Measurements from ENCODE around the gene SLCO1A2. TPM values are rescaled to one million over a fixed set of nuclear protein-coding genes. Genes with fewer than 3 reads are reported as not detected.

Gene SLCO1A2
- total RNA-seq, 2 donors from 2014 or later: not detected

DNA sequence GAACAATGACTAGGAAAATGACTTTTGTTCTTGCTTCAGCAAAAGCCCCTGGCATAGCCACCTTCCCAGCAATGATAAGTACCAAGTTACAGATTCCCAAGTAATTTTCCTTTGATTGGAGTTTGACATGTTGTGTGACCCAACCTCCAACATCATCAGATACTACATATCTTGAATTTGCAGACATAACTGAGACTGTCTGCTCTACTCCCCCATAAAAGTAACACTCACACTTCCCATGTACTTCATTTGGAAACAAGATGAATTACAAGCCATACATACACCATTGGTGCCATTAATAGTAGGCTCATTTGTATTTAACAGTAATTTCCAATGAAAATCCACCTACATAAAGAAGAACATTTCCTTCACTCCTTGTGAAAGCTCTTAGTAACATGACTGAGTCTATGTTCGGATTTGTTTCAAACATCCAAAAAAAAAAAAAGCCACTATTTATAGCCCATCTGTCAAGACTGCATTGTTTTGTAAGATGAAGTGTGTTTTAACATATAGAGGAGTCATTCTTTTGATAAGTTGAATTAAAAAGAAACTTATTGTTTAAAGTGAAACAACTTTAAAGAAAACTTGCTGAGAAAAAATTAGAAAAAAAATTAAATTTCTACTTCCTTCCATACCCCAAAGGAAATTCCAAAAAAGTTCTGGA is 12.0 kb upstream of the SLCO1A2 start:
- no peaks in the 10 kb centered on the region for H3K36me3 Mint-ChIP-seq
- ATAC-seq (no peak), DNase-seq (ENCODE audit: low spot score) (no peak)
- no peak overlapping the region for H3K4me3 Mint-ChIP-seq
- peaks cover 4 to 18% of the 10 kb centered on the region in 2 donors for H3K27me3 Mint-ChIP-seq
- H3K4me1 Mint-ChIP-seq (ENCODE audit: low read depth in 2 of 2): no peaks in the 10 kb centered on the region
- no peak overlapping the region for H3K27ac Mint-ChIP-seq
- H3K9me3 Mint-ChIP-seq: peaks cover 2% of the 10 kb centered on the region

DNA sequence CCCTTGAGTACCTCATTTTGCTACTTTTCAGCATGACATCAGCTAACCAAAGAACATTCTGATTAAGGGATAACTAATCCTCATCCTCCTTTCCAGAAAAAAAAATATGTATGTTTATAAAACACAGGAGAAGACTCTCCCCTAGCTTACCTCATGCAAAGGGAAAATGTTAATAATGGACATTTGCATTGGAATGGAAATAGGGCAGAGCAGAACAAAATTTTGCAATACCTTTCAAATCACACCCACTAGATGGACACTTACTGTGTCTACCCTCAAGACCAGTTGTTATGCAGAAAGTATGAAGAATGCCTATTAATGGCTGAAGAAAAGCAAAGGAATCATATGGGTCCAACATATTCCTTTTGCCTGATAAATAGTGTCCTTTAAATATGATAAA is 8.9 kb upstream of the SLCO1A2 start:
- Mint-ChIP-seq H3K4me1 (ENCODE audit: low read depth in 2 of 2) (no peaks in the 10 kb centered on the region), H3K4me3 (no peak overlapping the region), H3K9me3 (peaks cover 2% of the 10 kb centered on the region), H3K27me3 (peaks cover 4 to 11% of the 10 kb centered on the region in 2 donors), H3K27ac (no peak overlapping the region), H3K36me3 (no peaks in the 10 kb centered on the region)
- no peak for ATAC-seq
- DNase-seq (ENCODE audit: low spot score): no peak

DNA sequence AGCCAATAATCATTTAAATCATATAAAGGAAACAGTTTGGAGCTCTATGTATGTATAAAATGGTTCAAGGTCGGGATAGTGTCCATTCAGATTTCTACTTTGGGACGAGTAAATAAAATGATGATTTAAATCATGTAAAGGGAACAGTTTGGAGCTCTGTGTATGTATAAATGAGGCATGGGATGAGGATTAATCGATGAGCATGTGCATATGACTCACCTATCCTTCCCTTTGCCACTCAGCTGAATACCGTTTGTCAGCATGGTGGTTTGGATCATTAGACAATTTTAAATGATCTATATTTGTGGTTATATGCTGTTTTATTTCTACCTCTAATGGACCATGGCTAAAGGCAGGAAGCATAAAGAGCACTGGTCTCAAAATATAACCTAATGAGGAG is 7.1 kb upstream of the SLCO1A2 start:
- no peak for DNase-seq (ENCODE audit: low spot score)
- H3K4me1 Mint-ChIP-seq (ENCODE audit: low read depth in 2 of 2): no peaks in the 10 kb centered on the region
- peaks cover 2% of the 10 kb centered on the region for H3K9me3 Mint-ChIP-seq
- H3K27me3 Mint-ChIP-seq: peaks cover 5 to 6% of the 10 kb centered on the region in 2 donors
- no peak for ATAC-seq
- H3K27ac Mint-ChIP-seq: no peak overlapping the region
- no peak overlapping the region for H3K4me3 Mint-ChIP-seq
- H3K36me3 Mint-ChIP-seq: no peaks in the 10 kb centered on the region

DNA sequence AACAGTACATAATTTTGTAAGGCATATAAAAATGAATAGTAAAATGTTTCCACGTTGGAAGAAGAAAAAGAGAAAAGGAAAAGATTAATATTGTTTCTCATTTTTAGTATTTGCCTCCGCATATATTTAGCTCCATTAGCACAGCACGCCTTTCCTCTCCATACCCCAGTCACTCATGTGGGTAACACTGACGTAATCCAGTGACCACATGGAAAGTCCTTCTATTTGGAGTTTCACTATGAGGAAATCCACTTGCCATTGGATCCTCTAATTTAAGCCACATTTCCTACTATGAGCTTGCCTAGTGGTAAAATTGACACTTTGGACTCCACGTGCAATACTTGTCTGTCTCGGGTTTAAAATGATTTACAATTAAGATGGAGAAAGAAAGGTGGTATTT is 5.7 kb upstream of the SLCO1A2 start:
- H3K36me3 Mint-ChIP-seq: no peaks in the 10 kb centered on the region
- no peaks in the 10 kb centered on the region for H3K4me1 Mint-ChIP-seq (ENCODE audit: low read depth in 2 of 2)
- no peak overlapping the region for H3K4me3 Mint-ChIP-seq
- peaks cover 3 to 5% of the 10 kb centered on the region in 2 donors for H3K27me3 Mint-ChIP-seq
- H3K27ac Mint-ChIP-seq: no peak overlapping the region
- ATAC-seq (peak in 1 of 2 donors; percentile 52), DNase-seq (ENCODE audit: low spot score) (no peak)
- no peaks in the 10 kb centered on the region for H3K9me3 Mint-ChIP-seq

DNA sequence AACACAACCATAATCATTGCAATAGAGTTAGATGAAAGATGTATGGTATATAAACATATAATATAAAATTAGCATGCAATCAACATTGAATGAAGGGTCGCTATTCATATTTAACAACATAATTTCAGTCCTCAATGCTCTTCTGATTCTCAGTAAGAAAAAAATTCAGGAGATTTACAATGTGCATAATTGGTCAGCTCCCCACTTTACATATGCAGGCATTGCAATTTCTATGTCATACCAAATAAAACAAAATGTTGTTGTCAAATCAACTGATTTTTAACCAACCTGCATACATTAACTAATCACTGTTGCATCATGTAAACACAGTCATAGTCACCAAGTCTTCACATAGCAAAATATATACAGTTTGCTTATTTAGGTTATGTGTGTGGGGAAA is 5.2 kb upstream of the SLCO1A2 start:
- H3K9me3 Mint-ChIP-seq: no peaks in the 10 kb centered on the region
- no peak overlapping the region for H3K4me3 Mint-ChIP-seq
- no peak overlapping the region for H3K27ac Mint-ChIP-seq
- no peaks in the 10 kb centered on the region for H3K4me1 Mint-ChIP-seq (ENCODE audit: low read depth in 2 of 2)
- no peaks in the 10 kb centered on the region for H3K36me3 Mint-ChIP-seq
- peaks cover 3 to 5% of the 10 kb centered on the region in 2 donors for H3K27me3 Mint-ChIP-seq
- ATAC-seq (no peak), DNase-seq (ENCODE audit: low spot score) (no peak)

DNA sequence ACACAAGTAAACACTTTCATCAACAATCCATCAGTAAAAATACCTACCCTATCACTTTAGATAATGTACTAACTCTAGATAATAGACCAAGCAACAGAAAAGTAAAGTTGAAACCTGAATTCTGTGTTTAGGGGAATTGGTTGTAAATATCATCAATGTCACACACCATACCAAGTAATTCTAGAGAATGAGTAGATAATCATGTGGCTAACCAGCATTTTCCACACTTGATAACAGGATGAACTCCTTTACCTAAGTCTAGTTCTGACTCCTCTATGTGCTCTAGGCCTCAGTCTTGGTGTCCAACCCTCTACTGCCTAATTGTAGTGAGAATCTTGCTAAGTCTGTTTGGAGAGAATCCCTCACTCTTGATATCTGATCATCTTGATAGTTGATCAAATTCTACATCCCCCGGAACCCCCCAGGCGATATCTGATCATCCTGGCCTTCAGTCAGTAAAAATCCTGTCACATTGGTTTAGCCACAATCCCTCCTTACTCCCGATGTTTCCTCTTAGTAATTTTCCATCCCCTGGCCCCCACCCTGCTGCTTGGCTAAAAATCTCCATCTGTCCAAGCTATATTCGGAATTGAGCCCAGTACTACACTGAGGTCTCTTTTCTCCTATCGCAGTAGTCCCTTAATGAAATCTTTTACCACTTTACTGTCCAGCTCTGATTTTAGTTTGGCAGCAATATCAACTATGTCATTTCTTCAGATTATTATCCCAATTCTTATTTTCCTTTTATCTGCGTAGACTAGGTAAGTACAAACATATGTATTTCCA is 3.4 kb upstream of the SLCO1A2 start:
- no peak for DNase-seq (ENCODE audit: low spot score)
- Mint-ChIP-seq H3K27me3 (peaks cover 3 to 5% of the 10 kb centered on the region in 2 donors), H3K36me3 (no peaks in the 10 kb centered on the region), H3K9me3 (no peaks in the 10 kb centered on the region), H3K4me1 (ENCODE audit: low read depth in 2 of 2) (no peaks in the 10 kb centered on the region), H3K4me3 (no peak overlapping the region), H3K27ac (no peak overlapping the region)
- no peak for ATAC-seq

DNA sequence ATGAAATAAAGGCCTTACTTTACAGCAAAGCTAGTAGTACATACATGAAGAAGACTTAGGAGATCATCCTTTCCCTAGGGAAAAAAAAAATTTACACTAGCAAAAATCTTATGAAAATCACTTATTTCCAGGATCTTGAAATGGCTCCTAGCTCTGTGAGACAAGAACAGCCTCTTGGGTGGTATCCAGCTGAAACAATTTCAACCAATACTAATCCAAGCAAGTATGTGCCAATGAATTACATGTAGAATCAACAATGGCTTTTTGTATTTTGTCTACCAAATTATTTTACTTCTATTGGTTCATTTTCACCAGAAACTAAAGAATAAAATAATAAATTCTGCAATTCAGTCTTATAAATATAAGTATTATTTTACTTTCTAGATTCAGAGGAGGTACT is 2.7 kb upstream of the SLCO1A2 start:
- DNase-seq (ENCODE audit: low spot score) (no peak), ATAC-seq (no peak)
- Mint-ChIP-seq H3K4me1 (ENCODE audit: low read depth in 2 of 2) (no peaks in the 10 kb centered on the region), H3K9me3 (no peaks in the 10 kb centered on the region), H3K27me3 (peaks cover 3 to 5% of the 10 kb centered on the region in 2 donors), H3K36me3 (no peaks in the 10 kb centered on the region), H3K4me3 (no peak overlapping the region), H3K27ac (no peak overlapping the region)

DNA sequence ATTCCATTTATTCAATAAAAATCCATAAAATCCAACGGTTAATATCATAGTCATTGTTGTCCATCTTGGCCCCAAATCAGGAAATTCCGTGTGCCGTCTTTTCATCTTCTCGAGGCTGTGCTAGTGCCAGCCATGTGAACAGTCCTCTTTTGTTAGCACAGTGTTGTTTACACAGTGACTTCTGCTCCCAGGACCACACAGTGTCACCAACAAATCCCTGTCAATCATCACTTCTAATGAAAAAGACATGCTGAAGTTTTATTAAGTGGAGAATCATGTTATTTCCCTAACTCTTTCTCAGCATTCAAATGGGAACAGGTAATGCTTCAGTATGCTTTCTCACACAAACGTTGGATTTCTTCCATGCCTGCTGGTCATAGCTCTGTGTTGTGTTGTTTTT is 1.9 kb upstream of the SLCO1A2 start:
- Mint-ChIP-seq H3K4me1 (ENCODE audit: low read depth in 2 of 2) (no peaks in the 10 kb centered on the region), H3K36me3 (no peaks in the 10 kb centered on the region), H3K27me3 (peaks cover 3 to 5% of the 10 kb centered on the region in 2 donors), H3K27ac (no peak overlapping the region), H3K4me3 (no peak overlapping the region), H3K9me3 (no peaks in the 10 kb centered on the region)
- DNase-seq (ENCODE audit: low spot score) (no peak), ATAC-seq (no peak)

DNA sequence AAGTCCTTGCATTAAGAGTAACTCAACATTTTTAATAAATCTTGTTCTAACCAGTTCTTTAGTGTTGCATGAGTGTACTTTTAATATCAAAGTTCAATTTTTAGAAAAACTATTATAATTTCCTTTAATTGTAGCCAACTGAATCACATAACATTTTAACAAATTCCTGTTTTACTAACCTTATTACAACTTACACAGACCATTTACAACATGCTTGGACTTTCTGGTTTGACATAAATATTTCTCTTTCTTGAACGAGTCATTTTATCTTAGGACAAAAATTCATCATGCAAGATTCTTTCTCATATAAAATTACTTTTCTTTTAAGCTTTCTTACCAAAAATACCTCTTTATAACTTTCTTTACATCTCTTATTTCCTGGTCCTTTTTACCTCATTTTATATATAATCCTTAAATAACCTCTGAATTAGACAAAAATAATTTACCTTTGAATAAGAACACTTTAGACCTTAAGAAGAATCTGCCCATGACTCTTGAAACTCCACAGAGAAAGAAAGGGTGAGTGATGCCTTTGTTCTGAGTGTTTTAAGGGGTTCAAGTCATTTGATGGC is 3.9 kb downstream of the SLCO1A2 start:
- H3K4me3 Mint-ChIP-seq: no peak overlapping the region
- DNase-seq (ENCODE audit: low spot score): no peak
- no peak for ATAC-seq
- H3K27me3 Mint-ChIP-seq: no peaks in the 10 kb centered on the region
- H3K36me3 Mint-ChIP-seq: no peaks in the 10 kb centered on the region
- no peak overlapping the region for H3K27ac Mint-ChIP-seq
- H3K4me1 Mint-ChIP-seq (ENCODE audit: low read depth in 2 of 2): no peaks in the 10 kb centered on the region
- peaks cover 18% of the 10 kb centered on the region for H3K9me3 Mint-ChIP-seq

DNA sequence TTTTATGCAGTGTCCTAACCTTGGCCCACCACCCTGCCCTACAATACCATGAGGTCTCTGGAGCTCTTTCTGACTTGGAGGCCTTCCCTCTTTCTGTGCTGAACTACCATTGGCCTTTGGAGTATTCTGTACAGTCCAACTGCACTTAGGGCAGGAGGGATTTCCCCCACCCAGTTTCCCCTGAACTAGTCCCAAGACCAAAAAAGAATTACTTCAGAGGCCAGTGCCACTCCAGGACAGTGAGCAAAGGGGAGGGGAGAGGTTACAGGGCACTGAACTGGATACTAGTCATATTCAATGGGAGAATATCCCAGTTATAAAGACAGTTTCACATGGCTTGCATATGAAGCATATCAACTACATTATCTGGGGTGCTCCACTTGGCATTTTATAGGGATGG is 6.1 kb downstream of the SLCO1A2 start:
- ATAC-seq (no peak), DNase-seq (ENCODE audit: low spot score) (no peak)
- Mint-ChIP-seq H3K36me3 (no peaks in the 10 kb centered on the region), H3K9me3 (peaks cover 18% of the 10 kb centered on the region), H3K27ac (no peak overlapping the region), H3K4me3 (no peak overlapping the region), H3K4me1 (ENCODE audit: low read depth in 2 of 2) (no peaks in the 10 kb centered on the region), H3K27me3 (no peaks in the 10 kb centered on the region)

DNA sequence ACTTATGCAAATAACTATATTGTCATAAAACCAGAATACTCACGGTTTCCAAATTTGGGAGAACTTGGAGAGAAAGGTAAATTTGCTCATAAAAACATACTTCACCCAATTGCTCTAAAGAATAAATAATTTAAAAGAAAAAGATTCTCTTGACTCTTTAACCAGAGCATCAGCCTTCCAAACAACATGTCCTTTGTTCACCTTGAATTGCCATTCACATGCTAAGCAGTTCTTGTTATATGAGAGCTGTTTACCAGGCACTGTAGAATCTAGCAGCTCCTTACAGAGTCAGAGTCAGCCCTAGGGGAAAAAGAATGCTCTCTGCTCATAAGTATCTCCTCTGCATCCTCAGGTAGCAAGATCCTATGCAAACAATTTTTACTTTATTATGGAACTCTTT is 10.2 kb downstream of the SLCO1A2 start:
- no peak for ATAC-seq
- H3K36me3 Mint-ChIP-seq: no peaks in the 10 kb centered on the region
- no peaks in the 10 kb centered on the region for H3K4me1 Mint-ChIP-seq (ENCODE audit: low read depth in 2 of 2)
- H3K27me3 Mint-ChIP-seq: no peaks in the 10 kb centered on the region
- no peak overlapping the region for H3K4me3 Mint-ChIP-seq
- H3K9me3 Mint-ChIP-seq: peaks cover 13% of the 10 kb centered on the region
- DNase-seq (ENCODE audit: low spot score): no peak
- H3K27ac Mint-ChIP-seq: no peak overlapping the region

DNA sequence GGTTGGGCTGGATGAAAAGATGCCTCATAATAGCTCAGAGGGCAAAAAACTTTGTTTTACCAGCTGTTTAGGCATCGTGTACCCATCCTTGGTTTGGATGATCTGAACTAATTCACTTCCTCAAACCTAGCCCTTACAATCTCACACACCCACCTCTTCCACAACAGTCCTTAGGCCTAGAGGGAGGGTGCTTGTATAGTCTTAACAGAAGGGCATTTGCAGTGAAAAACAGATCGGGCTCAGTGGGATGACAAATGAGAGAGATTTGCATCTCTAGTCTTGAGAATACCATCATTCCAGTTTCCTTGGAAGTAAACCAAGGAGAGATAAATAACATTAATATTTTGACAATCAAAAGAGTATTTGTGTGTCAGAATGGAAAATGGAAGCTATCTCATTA is 11.0 kb downstream of the SLCO1A2 start:
- no peaks in the 10 kb centered on the region for H3K36me3 Mint-ChIP-seq

DNA sequence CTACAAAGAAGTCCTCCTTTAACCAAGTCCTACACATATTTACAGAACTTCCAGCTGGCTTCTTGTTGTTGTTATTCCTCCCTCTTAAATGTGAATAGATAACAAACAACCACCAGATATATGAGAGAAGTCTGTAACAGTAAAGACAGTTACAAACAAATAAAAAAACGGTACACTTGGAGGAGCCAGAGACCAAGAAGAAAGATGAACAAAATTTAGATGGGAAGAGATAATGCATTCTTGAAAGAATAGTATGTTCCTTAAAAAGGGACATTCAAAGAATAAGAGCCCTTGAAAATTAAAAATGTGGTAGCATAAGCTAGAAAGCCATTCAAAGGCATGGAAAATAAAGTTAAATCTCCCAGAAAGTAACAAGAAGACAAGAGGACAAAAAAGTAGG is 25.9 kb downstream of the SLCO1A2 start:
- Mint-ChIP-seq H3K4me3 (no peak overlapping the region), H3K27ac (no peak overlapping the region), H3K36me3 (no peaks in the 10 kb centered on the region), H3K4me1 (ENCODE audit: low read depth in 2 of 2) (no peaks in the 10 kb centered on the region), H3K27me3 (peaks cover 2 to 7% of the 10 kb centered on the region in 2 donors), H3K9me3 (no peaks in the 10 kb centered on the region)
- DNase-seq (ENCODE audit: low spot score): no peak
- no peak for ATAC-seq

More for the DNA sequence above, 11.0 kb downstream of the SLCO1A2 start:
- DNase-seq (ENCODE audit: low spot score) (no peak), ATAC-seq (no peak)
- no peak overlapping the region for H3K27ac Mint-ChIP-seq
- no peaks in the 10 kb centered on the region for H3K27me3 Mint-ChIP-seq
- H3K9me3 Mint-ChIP-seq: peaks cover 13% of the 10 kb centered on the region
- H3K4me1 Mint-ChIP-seq (ENCODE audit: low read depth in 2 of 2): no peaks in the 10 kb centered on the region
- H3K4me3 Mint-ChIP-seq: no peak overlapping the region

DNA sequence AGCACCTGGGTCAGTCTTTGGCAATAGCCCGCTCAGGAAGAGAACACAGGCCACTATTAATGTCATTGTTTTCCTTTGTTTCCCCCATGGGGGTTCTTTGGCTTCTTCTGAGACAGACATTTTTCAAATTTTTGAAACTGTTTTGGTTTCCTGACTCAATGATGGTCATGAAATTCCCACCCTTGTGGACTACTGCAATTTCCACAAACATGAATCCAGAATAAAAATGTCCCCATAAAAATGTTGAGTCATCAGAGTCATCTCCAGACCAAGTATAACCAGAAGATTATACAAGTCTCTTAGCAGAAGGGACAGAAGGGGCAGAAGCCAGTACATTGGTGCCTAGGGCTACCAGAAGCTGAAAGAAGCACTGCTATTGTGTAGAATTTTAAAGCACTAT is 29.1 kb downstream of the SLCO1A2 start:
- no peak for ATAC-seq
- peaks cover 10 to 25% of the 10 kb centered on the region in 2 donors for H3K27me3 Mint-ChIP-seq

More for the DNA sequence above, 29.1 kb downstream of the SLCO1A2 start:
- Mint-ChIP-seq H3K9me3 (no peaks in the 10 kb centered on the region), H3K36me3 (no peaks in the 10 kb centered on the region), H3K4me1 (ENCODE audit: low read depth in 2 of 2) (no peaks in the 10 kb centered on the region), H3K27ac (no peak overlapping the region), H3K4me3 (no peak overlapping the region)
- DNase-seq (ENCODE audit: low spot score): no peak

Data from natural killer cell treated with Interleukin-12 subunit alpha and Interleukin-12 subunit beta and Interleukin-15 and Interleukin-18, amount 100 ng/mL, for 72 hours (primary cell).